ENCODE data around the gene AAMP.

DNA sequence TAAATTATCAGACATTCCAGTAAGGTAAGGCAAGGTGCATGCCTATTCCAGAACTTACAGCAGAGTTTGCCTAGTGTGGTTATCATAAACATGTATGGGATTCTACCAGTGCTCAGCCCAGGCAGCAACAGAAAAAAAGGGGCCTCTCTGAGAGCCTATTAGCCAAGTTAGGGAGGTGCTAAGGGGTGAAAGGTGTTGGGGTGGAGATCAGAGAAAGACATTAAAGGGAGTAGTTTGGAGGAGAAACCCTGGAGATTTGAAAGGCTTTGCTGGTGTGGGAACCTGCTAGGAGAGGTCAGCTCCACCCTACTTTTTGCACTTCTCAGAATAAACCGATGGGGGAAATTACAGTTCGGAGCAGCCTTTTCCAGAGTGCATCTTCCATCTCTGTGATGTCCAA lies 50.0 kb downstream of the AAMP start:
- TF ChIP-seq, protein P1, sequence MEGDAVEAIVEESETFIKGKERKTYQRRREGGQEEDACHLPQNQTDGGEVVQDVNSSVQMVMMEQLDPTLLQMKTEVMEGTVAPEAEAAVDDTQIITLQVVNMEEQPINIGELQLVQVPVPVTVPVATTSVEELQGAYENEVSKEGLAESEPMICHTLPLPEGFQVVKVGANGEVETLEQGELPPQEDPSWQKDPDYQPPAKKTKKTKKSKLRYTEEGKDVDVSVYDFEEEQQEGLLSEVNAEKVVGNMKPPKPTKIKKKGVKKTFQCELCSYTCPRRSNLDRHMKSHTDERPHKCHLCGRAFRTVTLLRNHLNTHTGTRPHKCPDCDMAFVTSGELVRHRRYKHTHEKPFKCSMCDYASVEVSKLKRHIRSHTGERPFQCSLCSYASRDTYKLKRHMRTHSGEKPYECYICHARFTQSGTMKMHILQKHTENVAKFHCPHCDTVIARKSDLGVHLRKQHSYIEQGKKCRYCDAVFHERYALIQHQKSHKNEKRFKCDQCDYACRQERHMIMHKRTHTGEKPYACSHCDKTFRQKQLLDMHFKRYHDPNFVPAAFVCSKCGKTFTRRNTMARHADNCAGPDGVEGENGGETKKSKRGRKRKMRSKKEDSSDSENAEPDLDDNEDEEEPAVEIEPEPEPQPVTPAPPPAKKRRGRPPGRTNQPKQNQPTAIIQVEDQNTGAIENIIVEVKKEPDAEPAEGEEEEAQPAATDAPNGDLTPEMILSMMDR (IDR thresholded peaks at IDR 0.05; ENCODE audit: poor library complexity), result no peak
- TF ChIP-seq EZH2 (IDR thresholded peaks at IDR 0.05; ENCODE audit: borderline replicate concordance), result no peak

Measured in hepatocyte (in vitro differentiated cells).